Measurements from ENCODE around the gene EFTUD2.
"Not testable (repeated sequence)": the region's sequence is repeated elsewhere in the genome, so short reads cannot be mapped to it uniquely, and the experiment has no call there.

EFTUD2 gene

DNA sequence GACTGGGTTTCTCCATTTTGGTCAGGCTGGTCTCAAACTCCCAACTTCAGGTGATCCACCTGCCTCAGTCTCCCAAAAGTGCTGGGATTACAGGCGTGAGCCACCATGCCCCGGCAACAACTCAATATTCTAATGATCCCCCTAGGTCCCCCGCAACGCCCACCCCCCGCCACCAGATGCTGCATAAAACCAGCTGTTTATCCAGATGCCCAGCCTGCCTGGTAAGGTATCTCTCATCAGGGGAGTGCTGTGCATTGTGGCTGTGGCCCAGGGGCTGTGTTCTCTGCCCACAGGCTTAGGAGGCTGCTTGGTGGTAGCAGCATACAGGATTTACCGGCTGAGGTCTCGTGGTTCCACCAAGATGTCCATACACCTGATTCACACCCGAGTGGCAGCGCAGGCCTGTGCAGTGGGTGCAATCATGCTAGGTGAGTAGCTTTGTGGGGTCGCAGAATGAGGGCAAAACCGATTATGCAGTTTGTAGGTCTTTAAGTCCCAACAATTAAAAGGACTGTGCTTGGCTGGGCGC, 50.2 kb downstream of the EFTUD2 start:
- DNase-seq (ENCODE audit: low read depth in 2 of 2) = no peak

DNA sequence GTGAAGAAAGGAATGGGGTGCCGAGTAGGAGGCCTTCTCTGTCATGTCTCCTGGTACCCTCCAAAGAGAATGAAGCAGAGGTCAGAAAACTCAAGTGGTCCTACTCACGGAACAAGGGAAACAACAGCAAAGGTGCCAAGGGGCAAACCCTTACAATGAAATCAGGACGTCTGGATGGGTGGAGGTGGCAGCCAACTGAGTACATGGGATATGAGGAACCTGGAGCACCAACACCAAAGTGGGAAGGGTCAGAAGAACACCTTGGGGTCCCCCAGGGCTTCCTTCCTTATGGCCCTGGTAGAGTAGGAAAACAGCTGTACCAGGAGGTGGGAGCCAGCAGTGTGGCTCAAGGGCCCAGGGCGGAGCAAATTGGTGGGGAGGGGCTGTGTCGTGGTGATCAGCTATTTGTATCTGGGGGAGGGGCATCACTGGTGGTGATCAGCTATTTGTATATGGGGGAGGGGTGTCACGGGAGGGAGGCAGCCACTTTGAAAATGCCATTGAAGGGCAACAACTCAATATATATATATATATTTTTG, 50.9 kb downstream of the EFTUD2 start:
- DNase-seq (ENCODE audit: low read depth in 2 of 2) = no peak

DNA sequence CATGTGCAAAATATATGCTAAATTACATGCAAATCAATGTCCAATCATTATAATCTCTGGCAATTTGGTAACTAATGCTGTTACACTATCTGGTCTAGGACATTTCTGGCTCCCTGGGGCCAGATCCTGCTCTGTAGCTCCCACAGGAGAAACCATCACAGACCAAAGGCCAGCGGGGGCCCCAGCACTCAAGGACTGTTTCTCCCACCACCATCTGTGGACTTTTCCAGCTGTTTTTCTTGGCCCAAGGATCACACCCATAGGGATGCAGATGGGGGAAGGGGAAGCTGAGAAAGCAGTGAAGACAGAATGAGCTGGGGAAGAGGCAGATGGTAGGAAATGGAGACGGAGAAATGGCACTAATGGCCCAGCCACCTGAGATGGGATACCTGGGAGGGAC, 51.7 kb downstream of the EFTUD2 start, which contains the start of gene HIGD1B:
TSS of gene HIGD1B (plus strand) at position 298 of the 400 bp plus-strand sequence. CDS start 270 bp downstream, outside the sequence.
- no peak for DNase-seq (ENCODE audit: low read depth in 2 of 2)

DNA sequence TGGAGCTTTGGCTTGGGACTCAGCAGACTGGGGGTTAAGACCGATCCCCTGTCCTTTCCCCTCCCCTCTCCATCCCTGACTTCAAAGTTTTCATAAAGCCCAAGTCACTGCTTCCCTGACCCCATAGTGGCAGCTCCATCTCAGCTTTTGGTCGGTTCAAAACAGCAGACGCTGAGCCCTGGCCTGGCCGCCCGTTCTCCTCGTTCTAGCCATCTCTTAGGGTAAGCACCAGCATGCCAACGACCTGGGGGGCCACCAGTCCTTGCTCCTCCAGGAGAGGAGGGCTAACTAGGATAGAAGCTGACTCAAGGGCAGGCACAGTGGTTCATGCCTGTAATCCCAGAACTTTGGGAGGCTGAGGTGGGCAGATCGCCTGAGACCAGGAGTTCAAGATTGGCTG, 53.0 kb downstream of the EFTUD2 start:
- no peak for DNase-seq (ENCODE audit: low read depth in 2 of 2)

DNA sequence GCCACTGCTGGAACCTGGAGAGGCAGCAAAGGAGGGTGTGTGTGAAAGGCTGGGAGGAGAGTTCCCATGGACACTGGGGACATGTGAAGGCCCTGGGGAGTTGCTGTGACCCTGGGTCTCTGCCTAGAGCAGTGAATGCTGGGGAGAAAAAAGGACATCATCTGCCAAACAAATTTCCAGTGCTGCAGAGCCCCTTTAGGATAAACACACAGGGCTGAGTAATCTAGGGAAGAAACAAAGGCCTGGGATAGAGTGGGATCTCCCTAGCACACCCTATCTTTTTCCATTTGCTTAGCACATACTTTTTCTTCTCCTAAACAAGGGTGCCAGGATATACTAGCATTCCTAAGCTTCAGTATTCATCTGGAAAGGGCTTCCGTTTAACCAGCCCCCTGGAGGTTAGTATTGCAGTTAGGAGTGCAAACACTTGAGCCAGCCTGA, 54.8 kb downstream of the EFTUD2 start:
- no peak for DNase-seq (ENCODE audit: low read depth in 2 of 2)

DNA sequence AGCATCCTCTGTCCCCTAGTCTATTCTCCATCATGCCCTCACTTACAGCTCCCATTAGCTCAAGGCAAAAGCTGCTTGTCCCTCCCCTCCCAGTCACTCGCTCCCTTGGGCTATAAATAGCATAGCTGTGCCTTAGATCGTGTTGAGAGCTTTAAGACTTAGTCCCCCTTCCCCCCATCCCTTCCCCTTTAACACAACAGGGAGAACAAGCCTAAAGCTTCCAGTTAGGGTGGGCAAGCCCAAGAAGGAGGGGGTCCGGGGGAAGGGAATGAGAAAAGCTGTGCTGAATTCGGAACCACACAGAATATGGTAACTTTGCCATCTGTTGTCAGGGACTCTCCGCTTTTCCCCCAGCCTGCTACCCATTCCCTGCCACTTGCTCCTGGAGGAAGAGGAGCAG, 56.5 kb downstream of the EFTUD2 start:
- DNase-seq (ENCODE audit: low read depth in 2 of 2) = no peak

DNA sequence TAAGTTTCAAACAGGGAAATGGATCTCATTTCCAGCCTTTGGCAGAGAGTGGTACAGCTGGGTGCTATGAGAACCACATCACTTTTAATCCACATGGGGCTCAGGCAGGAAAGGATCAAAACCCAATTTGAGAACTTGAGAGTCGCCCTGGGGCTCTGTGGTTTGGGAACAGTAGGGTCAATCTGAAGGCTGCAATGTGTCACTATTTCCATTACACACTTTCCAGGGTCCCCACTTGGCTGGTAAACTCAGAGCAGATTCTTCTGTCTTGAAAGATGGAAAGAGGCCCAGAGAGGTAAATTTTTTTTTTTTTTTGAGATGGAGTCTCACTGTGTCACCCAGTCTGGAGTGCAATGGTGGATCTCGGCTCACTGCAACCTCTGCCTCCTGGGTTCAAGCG, 58.3 kb downstream of the EFTUD2 start:
- DNase-seq (ENCODE audit: low read depth in 2 of 2) = no peak

DNA sequence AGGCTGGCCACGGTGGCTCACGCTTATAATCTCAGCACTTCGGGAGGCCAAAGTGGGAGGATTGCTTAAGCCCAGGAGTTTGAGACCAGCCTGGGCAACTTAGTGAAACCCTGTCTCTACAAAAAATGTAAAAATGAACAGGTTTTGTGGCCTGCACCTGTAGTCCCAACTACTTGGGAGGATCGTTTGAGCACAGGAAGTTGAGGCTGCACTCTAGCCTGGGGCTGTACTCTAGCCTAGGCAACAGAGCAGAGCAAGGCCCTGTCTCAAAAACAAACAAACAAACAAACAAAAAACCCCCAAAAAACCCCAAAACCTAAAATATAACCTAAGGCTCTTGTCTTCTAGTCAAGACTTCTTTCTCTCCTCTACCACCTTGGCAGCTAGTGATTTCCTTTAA, 59.0 kb downstream of the EFTUD2 start:
- DNase-seq (ENCODE audit: low read depth in 2 of 2) = no peak

DNA sequence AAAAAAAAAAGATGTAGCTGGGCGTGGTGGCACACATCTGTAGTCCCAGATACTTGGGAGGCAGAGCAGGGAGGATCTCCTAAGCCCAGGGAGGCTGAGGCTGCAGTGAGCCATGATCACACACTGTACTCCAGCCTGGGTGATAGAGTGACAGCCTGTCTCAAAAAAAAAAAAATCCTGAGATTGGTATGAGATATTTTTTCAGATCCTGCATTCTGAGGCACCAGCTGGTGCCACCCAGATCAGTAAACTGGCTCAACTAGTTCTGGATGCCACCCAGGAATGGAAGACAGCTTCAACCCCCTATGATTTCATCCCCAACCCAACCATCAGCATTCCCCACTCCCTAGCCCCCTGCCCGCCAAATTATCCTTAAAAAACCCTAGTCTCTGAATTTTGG, 62.0 kb downstream of the EFTUD2 start:
- no peak for DNase-seq (ENCODE audit: low read depth in 2 of 2)

DNA sequence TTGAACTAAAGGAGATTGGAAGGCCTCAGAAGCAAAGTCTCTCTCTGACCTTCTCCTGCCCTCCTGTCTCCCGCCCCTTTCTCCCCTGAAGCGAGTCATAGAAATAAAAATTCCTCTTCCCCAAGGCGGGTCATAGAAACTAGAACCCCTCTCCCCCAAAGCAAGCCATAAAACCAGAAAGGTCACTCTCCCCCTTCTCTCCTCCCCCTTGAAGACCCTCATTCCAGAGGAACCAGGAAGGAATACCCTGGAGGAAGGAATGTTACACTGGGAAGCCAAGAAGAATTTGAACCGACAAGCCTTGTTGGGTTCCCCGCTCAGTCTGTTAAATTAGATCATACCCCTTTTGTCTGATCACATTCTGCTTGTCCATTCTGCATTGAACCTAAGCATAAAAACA, 66.4 kb downstream of the EFTUD2 start:
- no peak for DNase-seq (ENCODE audit: low read depth in 2 of 2)

DNA sequence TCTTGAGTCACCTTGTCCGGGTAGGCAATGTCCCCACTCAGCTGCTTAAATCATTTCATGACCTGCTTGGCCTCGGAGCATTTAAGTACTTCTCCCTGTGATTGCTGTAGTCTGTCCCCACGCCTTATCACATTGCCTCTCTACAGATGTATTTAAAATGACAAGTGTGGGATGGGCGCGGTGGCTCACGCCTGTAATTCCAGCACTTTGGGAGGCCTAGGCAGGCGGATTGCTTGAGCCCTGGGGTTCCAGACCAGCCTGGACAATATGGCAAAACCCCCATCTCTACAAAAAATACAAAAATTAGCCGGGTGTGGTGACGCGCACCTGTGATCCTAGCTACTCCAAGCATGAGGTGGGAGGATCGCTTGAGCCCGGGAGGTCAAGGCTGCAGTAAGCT, 67.9 kb downstream of the EFTUD2 start:
- DNase-seq (ENCODE audit: low read depth in 2 of 2) = no peak

DNA sequence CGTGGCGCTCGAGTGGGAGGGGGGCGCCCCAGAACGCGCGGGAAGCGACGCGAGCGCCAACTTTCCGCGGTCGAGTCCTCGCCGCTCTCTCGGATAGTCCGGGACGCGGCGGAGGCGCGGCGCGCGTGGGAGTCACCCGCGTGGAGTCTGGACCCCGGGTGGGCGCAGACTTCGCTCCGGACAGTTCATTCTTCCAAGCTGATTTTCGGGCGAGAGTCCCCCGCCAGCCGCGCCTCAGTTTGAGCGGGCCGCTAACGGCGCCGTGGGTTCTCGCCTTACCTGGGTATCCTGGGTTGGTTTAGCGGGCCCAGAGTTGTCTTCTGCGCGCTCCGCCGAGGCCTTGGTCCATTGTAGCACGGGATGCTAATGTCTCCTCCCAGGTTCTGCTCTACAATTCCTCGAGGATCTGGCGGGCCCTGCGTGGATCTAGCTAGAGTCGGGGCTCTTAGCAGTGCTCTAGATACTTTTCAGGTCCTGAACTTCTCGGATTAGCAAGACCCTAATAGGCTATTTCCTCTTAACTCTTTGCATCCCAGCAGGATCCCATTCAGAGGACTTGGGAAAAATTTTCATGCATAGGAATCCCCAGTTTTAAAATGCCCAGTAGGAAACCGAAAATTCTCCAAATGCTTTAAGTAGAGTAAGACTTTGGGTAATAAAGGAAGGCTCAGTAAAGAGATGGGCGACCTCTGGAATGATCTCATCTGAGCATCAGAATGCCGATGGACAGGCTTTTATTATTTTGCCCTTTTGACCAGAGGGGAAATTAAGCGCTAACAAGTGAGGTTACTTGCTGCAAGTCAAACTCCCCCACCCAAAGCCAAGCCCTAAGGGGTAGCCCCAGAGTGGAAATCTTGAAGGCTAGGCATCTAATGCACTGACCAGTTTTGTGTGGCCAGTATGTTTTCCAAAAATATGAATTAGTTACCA, 68.6 kb downstream of the EFTUD2 start:
- no peak for DNase-seq (ENCODE audit: low read depth in 2 of 2)

DNA sequence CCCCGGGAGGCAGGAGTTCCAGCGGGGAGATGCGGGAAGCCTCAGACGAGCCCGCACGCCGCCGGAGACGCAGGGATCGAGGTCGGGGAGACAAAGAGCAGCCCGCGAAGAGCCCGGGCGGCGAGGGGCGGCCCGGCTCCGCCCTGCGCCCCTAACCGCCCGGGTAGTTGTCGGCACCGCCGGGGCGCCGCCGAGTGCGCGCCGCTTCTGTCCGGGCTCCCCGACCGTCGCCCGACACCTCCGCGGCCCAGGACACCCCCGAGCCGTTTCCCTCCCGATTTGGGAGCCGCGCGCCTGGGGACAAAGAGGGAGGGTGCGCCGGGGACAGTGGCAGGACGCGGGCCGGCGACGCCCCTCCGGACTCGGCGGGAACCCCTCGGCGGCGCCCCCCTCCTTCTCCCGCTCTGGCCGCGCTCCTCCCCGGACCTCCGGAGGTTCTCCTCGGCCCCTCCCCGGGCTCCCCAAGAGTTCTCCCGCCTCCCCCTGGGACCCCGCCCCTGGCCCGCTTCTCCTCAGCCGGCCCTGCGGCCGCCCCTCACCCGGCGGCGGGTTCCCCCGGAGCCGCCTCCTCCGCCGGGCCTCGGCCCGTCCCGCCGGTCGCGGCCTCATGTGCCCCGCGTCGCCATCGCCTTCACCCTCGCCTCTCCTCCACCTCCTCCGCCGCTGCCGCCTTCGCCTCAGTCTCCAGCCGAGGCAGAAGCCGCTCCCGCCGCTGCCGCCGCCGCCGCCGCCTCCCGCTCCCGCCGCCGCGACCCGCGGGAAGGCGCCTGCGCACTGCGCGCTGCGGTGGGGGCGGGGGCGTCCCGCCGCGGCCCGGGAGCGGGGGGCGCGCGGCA, 69.5 kb downstream of the EFTUD2 start, which contains the start of gene GJC1:
TSS of gene GJC1 (minus strand) at position 765 of the 836 bp plus-strand sequence. CDS start 24,470 bp downstream, outside the sequence.
- DNase-seq (ENCODE audit: low read depth in 2 of 2) = no peak

DNA sequence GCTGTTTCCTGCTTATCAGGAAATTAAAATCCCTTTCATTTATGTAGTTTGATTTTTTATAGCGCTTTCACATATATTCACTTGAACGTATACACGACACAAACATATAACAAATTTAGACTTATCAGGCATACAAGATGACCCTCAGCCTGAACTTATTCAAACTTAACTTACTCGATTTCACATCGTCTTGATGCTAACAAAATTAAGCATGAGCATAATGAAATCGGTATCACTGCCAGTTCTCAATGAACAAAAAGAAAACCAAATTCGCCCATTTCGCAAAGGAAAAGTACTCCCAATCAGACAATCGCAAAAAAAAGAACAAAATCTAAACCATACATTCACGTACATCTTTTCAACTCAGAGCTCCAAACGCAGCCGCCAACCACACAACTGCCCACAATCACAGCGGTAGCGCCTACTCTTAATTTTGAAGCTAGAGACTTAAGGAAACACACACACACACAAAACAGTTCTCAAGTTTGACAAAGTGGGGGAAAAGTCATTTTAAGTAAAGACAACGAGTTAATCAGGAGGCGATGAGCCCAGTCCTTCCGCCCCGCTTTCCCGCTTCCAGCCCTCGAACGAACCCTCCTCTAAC, 70.2 kb downstream of the EFTUD2 start:
- DNase-seq (ENCODE audit: low read depth in 2 of 2) = no peak

DNA sequence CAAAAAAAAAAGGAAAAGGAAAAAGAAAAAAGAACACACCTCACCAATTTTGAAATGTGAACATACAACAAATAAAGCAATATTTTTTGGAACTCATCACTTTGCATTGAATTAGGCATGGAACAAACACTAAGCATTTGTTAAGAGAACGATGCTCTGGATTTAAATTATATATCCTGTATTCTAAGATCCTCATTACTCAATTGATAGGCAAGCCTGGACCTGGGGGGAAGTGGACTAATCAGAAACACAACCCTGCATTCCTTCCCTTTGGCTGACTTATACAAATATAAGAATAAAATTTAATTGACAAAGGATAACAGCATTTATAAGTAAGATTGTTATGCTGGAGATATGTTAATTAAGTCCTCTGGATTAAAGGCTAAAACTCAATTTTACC, 71.4 kb downstream of the EFTUD2 start:
- DNase-seq (ENCODE audit: low read depth in 2 of 2) = no peak

DNA sequence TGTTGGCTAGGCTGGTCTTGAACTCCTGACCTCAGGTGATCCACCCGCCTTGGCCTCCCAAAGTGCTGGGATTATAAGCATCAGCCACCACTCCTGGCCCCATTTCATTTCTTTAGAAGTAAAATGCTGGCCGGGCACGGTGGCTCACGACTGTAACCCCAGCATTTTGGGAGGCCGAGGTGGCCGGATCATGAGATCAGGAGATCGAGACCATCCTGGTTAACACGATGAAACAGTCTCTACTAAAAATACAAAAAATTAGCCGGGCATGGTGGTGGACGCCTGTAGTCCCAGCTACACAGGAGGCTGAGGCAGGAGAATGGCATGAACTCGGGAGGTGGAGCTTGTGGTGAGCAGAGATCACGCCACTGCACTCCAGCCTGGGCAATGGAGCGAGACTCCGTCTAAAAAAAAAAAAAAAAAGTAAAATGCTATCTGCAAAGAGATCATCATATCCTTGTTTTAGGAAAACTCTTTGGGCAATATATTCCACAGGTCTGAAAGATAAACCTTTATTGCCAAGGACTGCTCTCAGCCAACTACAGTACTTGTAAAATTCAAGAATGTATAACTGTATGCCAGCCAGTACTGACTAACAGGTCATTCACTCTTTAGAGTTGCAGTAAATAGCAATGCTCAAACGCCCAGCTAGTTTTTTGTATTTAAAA, 73.0 kb downstream of the EFTUD2 start:
- no peak for DNase-seq (ENCODE audit: low read depth in 2 of 2)

DNA sequence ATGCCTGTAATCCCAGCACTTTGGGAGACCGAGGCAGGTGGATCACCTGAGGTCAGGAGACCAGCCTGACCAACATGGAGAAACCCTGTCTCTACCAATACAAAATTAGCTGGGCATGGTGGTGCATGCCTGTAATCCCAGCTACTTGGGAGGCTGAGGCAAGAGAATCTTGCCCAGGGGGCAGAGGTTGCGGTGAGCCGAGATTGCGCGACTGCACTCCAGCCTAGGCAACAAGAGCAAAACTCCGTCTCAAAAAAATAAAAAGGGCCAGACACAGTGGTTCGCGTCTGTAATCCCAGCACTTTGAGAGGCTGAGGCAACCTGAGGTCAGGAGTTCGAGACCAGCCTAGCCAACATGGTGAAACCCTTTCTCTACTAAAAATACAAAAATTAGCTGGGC, 74.0 kb downstream of the EFTUD2 start:
- DNase-seq (ENCODE audit: low read depth in 2 of 2) = not testable (repeated sequence)

DNA sequence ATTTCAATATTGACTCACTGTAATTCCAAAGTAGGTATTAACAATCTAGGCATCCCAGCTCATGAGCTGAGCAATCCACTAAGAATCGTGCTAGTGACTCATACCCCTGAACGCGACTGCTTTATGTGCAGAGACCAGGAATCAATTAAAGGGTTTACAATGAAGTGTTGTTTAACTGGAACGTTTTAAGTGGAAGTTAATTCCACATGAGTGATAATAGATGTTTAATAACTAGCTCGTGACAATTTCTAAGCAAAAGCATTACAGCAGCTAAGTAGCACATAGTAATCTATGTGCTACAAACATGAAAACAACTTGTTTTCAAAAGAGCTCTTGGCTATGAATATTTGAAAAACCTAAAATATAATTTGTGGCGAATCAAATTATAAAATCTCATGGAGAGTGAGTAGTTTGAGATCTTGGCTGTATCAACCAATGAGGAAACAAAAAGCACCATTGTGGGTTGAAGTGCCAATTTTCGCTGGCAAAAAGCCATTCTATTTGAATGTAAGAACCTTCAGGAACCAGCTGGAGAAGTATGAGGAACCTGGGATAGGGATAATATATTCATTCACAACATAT, 78.5 kb downstream of the EFTUD2 start:
- no peak for DNase-seq (ENCODE audit: low read depth in 2 of 2)

DNA sequence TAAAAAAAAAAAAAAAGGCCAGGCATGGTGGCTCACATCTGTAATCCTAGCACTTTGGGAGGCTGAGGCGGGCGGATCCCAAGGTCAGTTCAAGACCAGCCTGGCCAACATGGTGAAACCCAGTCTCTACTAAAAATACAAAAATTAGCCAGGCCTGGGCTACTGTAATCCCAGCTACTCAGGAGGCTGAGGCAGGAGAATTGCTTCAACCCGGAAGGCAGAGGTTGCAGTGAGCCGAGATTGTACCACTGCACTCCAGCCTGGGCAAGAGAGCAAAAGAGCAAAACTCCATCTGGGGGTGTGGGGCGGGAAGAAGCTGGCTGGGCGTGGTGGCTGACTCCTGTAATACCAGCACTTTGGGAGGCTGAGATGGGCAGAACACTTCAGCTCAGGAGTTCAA, 80.7 kb downstream of the EFTUD2 start:
- not testable (repeated sequence) for DNase-seq (ENCODE audit: low read depth in 2 of 2)

DNA sequence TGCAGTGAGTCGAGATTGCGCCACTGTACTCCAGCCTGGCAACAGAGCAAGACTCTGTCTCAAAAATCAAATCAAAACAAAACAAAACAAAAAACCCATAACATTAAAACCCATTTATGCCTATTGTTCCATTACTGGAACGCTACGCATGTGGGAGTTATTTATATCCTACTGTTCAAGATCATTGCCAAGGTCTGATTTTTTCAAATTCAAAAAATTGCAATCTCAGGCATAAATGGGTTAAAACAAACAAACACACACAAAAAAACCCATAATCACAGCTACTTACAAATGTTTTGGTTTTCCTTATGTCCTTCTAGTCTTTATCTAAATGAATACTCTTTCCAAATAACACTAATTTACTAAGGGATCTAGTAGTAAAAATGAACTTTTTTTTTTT, 87.0 kb downstream of the EFTUD2 start:
- no peak for DNase-seq (ENCODE audit: low read depth in 2 of 2)
